ENCODE results near the gene TMEM259. TPM values are rescaled to one million over a fixed set of nuclear protein-coding genes. Genes with fewer than 3 reads are reported as not detected.
A peak's percentile ranks its signal among the peaks of the same experiment; 100 is the strongest.

Gene TMEM259
- total and polyA plus RNA-seq, 2 of the 13 experiments (the other 11 are each of a cell fraction or from before 2014, with no cell fraction given) = 64.7 to 164 TPM

GRCh38 chr19:982567-983170 lies 38.3 kb downstream of the TMEM259 start (continued):
- TF ChIP-seq ZNF704 (CRISPR knock-in tag; IDR thresholded peaks at IDR 0.05; ENCODE audit: borderline replicate concordance) (no peak), NONO (IDR thresholded peaks at IDR 0.05) (no peak), NONO (CRISPR knock-in tag; conservative IDR thresholded peaks at IDR 0.05) (peak; percentile 62; the same call in 1 of the 2 replicates), ISL2 (CRISPR knock-in tag; IDR thresholded peaks at IDR 0.05) (no peak), MEF2D (CRISPR knock-in tag; IDR thresholded peaks at IDR 0.05) (no peak), NCOR1 (IDR thresholded peaks at IDR 0.05; ENCODE audit: borderline replicate concordance, low read length) (no peak), POLR2AphosphoS5 (IDR thresholded peaks at IDR 0.05; ENCODE audit: low read depth, low read length) (no peak), ZNF101 (CRISPR knock-in tag; IDR thresholded peaks at IDR 0.05; ENCODE audit: borderline replicate concordance, low read depth) (no peak), SMAD3 (CRISPR knock-in tag; IDR thresholded peaks at IDR 0.05) (no peak), AKAP8 (CRISPR knock-in tag; IDR thresholded peaks at IDR 0.05) (no peak; the same call in 1 of the 2 replicates), ZNF549 (CRISPR knock-in tag; IDR thresholded peaks at IDR 0.05) (no peak), ZNF605 (CRISPR knock-in tag; IDR thresholded peaks at IDR 0.05) (no peak), ZNF354B (CRISPR knock-in tag; IDR thresholded peaks at IDR 0.05) (no peak), ZNF891 (CRISPR knock-in tag; IDR thresholded peaks at IDR 0.05) (peak; percentile 48; the same call in 1 of the 2 replicates), DR1 (CRISPR knock-in tag; IDR thresholded peaks at IDR 0.05) (no peak), KLF6 (CRISPR knock-in tag; IDR thresholded peaks at IDR 0.05) (no peak), FOXA1 (IDR thresholded peaks at IDR 0.05) (no peak), FOXA1 (CRISPR knock-in tag; IDR thresholded peaks at IDR 0.05) (no peak), IRF2 (CRISPR knock-in tag; IDR thresholded peaks at IDR 0.05) (no peak; the same call in 1 of the 2 replicates), YY1 (IDR thresholded peaks at IDR 0.05; ENCODE audit: insufficient read depth, insufficient replicate concordance, low read depth, low read length) (peak; percentile 70), IKZF1 (IDR thresholded peaks at IDR 0.05) (no peak), SMC3 (IDR thresholded peaks at IDR 0.05; ENCODE audit: low read length) (peak; percentile 35; the same call in 1 of the 2 replicates), ZNF709 (CRISPR knock-in tag; IDR thresholded peaks at IDR 0.05) (peak; percentile 44; the same call in 1 of the 2 replicates), ZNF615 (CRISPR knock-in tag; IDR thresholded peaks at IDR 0.05; ENCODE audit: borderline replicate concordance) (no peak), MIER3 (CRISPR knock-in tag; IDR thresholded peaks at IDR 0.05; ENCODE audit: borderline replicate concordance) (no peak), TEF (CRISPR knock-in tag; IDR thresholded peaks at IDR 0.05) (no peak)
- TF ChIP-seq, protein P1, sequence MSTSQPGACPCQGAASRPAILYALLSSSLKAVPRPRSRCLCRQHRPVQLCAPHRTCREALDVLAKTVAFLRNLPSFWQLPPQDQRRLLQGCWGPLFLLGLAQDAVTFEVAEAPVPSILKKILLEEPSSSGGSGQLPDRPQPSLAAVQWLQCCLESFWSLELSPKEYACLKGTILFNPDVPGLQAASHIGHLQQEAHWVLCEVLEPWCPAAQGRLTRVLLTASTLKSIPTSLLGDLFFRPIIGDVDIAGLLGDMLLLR (CRISPR knock-in tag; IDR thresholded peaks at IDR 0.05) = no peak
- TF ChIP-seq, protein P2, sequence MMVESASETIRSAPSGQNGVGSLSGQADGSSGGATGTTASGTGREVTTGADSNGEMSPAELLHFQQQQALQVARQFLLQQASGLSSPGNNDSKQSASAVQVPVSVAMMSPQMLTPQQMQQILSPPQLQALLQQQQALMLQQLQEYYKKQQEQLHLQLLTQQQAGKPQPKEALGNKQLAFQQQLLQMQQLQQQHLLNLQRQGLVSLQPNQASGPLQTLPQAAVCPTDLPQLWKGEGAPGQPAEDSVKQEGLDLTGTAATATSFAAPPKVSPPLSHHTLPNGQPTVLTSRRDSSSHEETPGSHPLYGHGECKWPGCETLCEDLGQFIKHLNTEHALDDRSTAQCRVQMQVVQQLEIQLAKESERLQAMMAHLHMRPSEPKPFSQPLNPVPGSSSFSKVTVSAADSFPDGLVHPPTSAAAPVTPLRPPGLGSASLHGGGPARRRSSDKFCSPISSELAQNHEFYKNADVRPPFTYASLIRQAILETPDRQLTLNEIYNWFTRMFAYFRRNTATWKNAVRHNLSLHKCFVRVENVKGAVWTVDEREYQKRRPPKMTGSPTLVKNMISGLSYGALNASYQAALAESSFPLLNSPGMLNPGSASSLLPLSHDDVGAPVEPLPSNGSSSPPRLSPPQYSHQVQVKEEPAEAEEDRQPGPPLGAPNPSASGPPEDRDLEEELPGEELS (CRISPR knock-in tag; IDR thresholded peaks at IDR 0.05) = no peak; the same call in 1 of the 2 replicates

All from HepG2 (cell line).